Measurements from ENCODE around the gene GNAI1. TPM values are rescaled to one million over a fixed set of nuclear protein-coding genes. Genes with fewer than 3 reads are reported as not detected.

Gene GNAI1
- total RNA-seq, 1 donor from 2014 or later: 35.5 TPM

DNA sequence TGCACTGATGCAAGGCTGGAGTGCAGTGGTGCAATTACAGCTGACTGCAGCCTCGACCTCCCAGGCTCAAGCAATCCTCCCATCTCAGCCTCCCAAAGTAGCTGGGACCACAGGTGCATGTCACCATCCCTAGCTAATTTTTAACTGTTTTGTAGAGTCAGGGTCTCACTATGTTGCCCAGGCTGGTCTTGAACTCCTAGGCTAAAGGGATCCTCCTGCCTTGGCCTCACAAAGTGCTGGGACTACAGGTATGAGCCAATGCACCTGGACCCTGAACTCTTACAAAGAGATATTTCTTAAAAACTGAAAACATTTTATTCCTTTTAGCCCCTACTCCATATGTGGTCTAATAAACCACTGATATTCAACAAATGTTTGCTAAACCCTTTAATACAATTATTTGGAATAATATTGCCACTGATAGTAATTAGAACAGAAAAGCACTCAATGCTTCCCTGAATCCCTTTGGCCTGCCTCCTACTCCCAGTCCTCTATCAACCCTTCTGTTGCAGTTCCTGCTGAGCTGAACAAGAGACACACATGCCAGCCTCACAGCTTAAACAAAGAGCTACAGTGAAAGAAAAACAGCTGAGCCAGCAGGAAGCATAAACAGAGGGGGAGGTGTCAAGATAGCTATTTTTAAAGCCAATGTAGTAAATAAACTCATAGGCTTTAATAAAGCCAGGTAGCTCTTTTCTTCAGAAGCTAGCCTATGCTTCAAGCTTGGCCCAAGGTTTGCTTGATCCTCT, 7.0 kb upstream of the GNAI1 start:
- H3K4me1 ChIP-seq (ENCODE audit: insufficient read depth, low read length): no peaks in the 10 kb centered on the region
- H4K20me1 ChIP-seq (ENCODE audit: insufficient read depth, low read length): no peaks in the 10 kb centered on the region
- DNase-seq (ENCODE audit: low read depth) (no peak), FAIRE-seq (no peak)
- H3K9me3 Mint-ChIP-seq (ENCODE audit: unreplicated experiment): no peaks in the 10 kb centered on the region
- no peaks in the 10 kb centered on the region for H3K27me3 ChIP-seq (ENCODE audit: insufficient read depth, low read length)
- no peak overlapping the region for H3K9ac ChIP-seq (ENCODE audit: low read length)
- H3K4me3 Mint-ChIP-seq (ENCODE audit: unreplicated experiment): no peak overlapping the region
- H2AFZ ChIP-seq (ENCODE audit: low read depth, low read length): no peak overlapping the region
- H3K4me1 Mint-ChIP-seq (ENCODE audit: low read depth, unreplicated experiment): peaks cover 4% of the 10 kb centered on the region
- H3K36me3 ChIP-seq (ENCODE audit: insufficient read depth, low read length): no peaks in the 10 kb centered on the region
- no peak overlapping the region for H3K4me3 ChIP-seq (ENCODE audit: insufficient read depth, low read depth, low read length)
- no peaks in the 10 kb centered on the region for H3K9me3 ChIP-seq (ENCODE audit: insufficient read depth, low read depth, low read length)
- no peak overlapping the region for H3K4me2 ChIP-seq (ENCODE audit: low read length)
- H3K79me2 ChIP-seq (ENCODE audit: insufficient read depth, low read length): no peaks in the 10 kb centered on the region
- H3K27me3 Mint-ChIP-seq (ENCODE audit: low read depth, unreplicated experiment): no peaks in the 10 kb centered on the region
- TF ChIP-seq EZH2 (IDR thresholded peaks at IDR 0.05; ENCODE audit: insufficient read depth, low read length) (no peak), CTCF (IDR thresholded peaks at IDR 0.05; ENCODE audit: insufficient read depth, low read depth, low read length) (no peak)
- no peak overlapping the region for H3K27ac ChIP-seq (ENCODE audit: low read depth, low read length)
- no peaks in the 10 kb centered on the region for H3K36me3 Mint-ChIP-seq (ENCODE audit: low read depth, unreplicated experiment)
- peak overlapping the region; percentile 6 for H3K27ac Mint-ChIP-seq (ENCODE audit: unreplicated experiment)

- no peak overlapping the region for H3K4me3 Mint-ChIP-seq (ENCODE audit: unreplicated experiment)
- H4K20me1 ChIP-seq (ENCODE audit: insufficient read depth, low read length): no peaks in the 10 kb centered on the region
- H3K4me1 Mint-ChIP-seq (ENCODE audit: low read depth, unreplicated experiment): peaks cover 8% of the 10 kb centered on the region
- no peaks in the 10 kb centered on the region for H3K27me3 Mint-ChIP-seq (ENCODE audit: low read depth, unreplicated experiment)
- FAIRE-seq (no peak), DNase-seq (ENCODE audit: low read depth) (no peak)
- H3K27me3 ChIP-seq (ENCODE audit: insufficient read depth, low read length): no peaks in the 10 kb centered on the region
- H3K9me3 ChIP-seq (ENCODE audit: insufficient read depth, low read depth, low read length): no peaks in the 10 kb centered on the region
- no peak overlapping the region for H2AFZ ChIP-seq (ENCODE audit: low read depth, low read length)
- H3K36me3 Mint-ChIP-seq (ENCODE audit: low read depth, unreplicated experiment): no peaks in the 10 kb centered on the region
- H3K9ac ChIP-seq (ENCODE audit: low read length): no peak overlapping the region
- H3K79me2 ChIP-seq (ENCODE audit: insufficient read depth, low read length): no peaks in the 10 kb centered on the region
- no peaks in the 10 kb centered on the region for H3K4me1 ChIP-seq (ENCODE audit: insufficient read depth, low read length)
- H3K36me3 ChIP-seq (ENCODE audit: insufficient read depth, low read length): no peaks in the 10 kb centered on the region
- no peak overlapping the region for H3K4me2 ChIP-seq (ENCODE audit: low read length)
- no peak overlapping the region for H3K4me3 ChIP-seq (ENCODE audit: insufficient read depth, low read depth, low read length)
- no peaks in the 10 kb centered on the region for H3K9me3 Mint-ChIP-seq (ENCODE audit: unreplicated experiment)
- H3K27ac Mint-ChIP-seq (ENCODE audit: unreplicated experiment): no peak overlapping the region
- no peak for TF ChIP-seq CTCF (IDR thresholded peaks at IDR 0.05; ENCODE audit: insufficient read depth, low read depth, low read length)
- TF ChIP-seq EZH2 (IDR thresholded peaks at IDR 0.05; ENCODE audit: insufficient read depth, low read length): no peak
- H3K27ac ChIP-seq (ENCODE audit: low read depth, low read length): no peak overlapping the region
Observed at GRCh38 chr7:80128918-80129317, 5.7 kb upstream of the GNAI1 start.

- DNase-seq (ENCODE audit: low read depth) (no peak), FAIRE-seq (no peak)
- H3K4me1 Mint-ChIP-seq (ENCODE audit: low read depth, unreplicated experiment): peaks cover 10% of the 10 kb centered on the region
- no peak overlapping the region for H3K4me3 Mint-ChIP-seq (ENCODE audit: unreplicated experiment)
- H2AFZ ChIP-seq (ENCODE audit: low read depth, low read length): no peak overlapping the region
- H3K36me3 Mint-ChIP-seq (ENCODE audit: low read depth, unreplicated experiment): no peaks in the 10 kb centered on the region
- no peak overlapping the region for H3K9ac ChIP-seq (ENCODE audit: low read length)
- H3K27ac Mint-ChIP-seq (ENCODE audit: unreplicated experiment): no peak overlapping the region
- H3K27me3 ChIP-seq (ENCODE audit: insufficient read depth, low read length): no peaks in the 10 kb centered on the region
- no peaks in the 10 kb centered on the region for H3K9me3 ChIP-seq (ENCODE audit: insufficient read depth, low read depth, low read length)
- no peaks in the 10 kb centered on the region for H3K4me1 ChIP-seq (ENCODE audit: insufficient read depth, low read length)
- no peaks in the 10 kb centered on the region for H4K20me1 ChIP-seq (ENCODE audit: insufficient read depth, low read length)
- TF ChIP-seq EZH2 (IDR thresholded peaks at IDR 0.05; ENCODE audit: insufficient read depth, low read length) (no peak), CTCF (IDR thresholded peaks at IDR 0.05; ENCODE audit: insufficient read depth, low read depth, low read length) (no peak)
- H3K4me2 ChIP-seq (ENCODE audit: low read length): no peak overlapping the region
- H3K4me3 ChIP-seq (ENCODE audit: insufficient read depth, low read depth, low read length): no peak overlapping the region
- H3K79me2 ChIP-seq (ENCODE audit: insufficient read depth, low read length): no peaks in the 10 kb centered on the region
- no peaks in the 10 kb centered on the region for H3K36me3 ChIP-seq (ENCODE audit: insufficient read depth, low read length)
- H3K27ac ChIP-seq (ENCODE audit: low read depth, low read length): no peak overlapping the region
- no peaks in the 10 kb centered on the region for H3K27me3 Mint-ChIP-seq (ENCODE audit: low read depth, unreplicated experiment)
- H3K9me3 Mint-ChIP-seq (ENCODE audit: unreplicated experiment): no peaks in the 10 kb centered on the region
Observed at GRCh38 chr7:80129785-80130184, 4.8 kb upstream of the GNAI1 start.

Measured in astrocyte (in vitro differentiated cells and primary cell).